HG03060 (cell line): Measurements from ENCODE around the gene ELP2.

Experiments used
- ATAC-seq: cut with Tn5 transposase; IDR thresholded peaks from one replicate; pipeline ENCODE4 v1.9.1; 2021; ENCODE audit warnings: low read depth, moderate number of reproducible peaks; ENCODE audit not compliant: unreplicated experiment

The ELP2 gene

GRCh38 chr18:36212301-36213171 lies 82.8 kb downstream of the ELP2 start:
- no peak for ATAC-seq

DNA sequence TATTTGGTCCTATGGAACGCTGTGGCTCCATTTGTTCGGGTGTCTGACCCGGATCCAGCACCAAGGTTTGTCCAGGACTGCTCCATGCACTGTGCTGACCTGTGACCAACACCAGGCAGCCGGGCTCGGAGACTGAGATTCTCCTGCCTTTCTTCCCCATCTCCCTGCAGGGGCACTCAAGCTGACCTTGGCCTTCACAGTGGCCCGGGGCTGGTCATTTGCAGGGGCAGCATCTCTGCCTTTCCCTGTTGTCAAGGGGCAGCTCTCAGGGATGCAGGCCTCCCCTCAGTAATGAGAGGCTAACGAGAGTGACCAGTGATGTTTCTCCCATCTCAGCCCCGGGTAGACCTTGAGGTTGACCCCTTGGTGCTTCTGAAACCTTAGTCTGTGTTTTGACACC lies 85.1 kb downstream of the ELP2 start:
- no peak for ATAC-seq

DNA sequence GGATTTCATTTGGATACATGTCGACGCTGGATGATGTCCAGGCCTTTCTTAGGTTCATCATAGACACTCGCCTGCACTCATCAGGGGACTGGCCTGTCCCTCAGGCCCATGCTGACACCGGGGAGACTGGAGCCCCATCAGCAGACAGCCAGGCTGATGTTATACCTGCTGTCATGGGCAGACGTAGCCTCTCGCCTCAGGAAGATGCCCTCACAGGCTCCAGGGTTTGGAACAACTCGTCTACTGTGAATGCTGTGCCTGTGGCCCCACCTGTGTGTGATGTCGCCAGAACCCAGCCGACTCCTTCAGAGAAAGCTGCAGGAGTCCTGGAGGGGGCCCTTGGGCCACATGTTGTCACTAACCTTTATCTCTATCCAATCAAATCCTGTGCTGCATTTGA lies 85.9 kb downstream of the ELP2 start:
- no peak for ATAC-seq

DNA sequence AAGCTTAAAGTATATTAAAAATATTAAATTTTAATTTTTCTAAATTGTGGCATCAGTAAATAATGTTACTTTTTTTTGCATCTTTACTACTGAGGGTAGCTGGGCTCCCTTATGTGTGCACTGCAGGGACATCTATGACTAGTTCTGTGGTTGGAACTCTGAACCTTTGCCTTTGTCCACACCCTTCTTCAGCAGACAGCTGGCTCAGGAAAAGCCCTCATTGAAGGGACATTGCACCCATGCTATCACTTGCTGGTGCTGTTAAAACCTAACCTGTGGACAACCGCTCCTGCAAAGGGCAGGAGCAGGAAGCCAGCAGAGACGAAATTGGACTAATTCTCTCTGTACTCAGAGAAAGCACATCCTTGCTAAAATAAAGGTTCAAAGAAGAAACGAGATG lies 87.6 kb downstream of the ELP2 start:
- no peak for ATAC-seq

GRCh38 chr18:36229188-36229587 lies 99.5 kb downstream of the ELP2 start:
- no peak for ATAC-seq
